Measurements from ENCODE around the gene SHOC1. TPM values are rescaled to one million over a fixed set of nuclear protein-coding genes. Genes with fewer than 3 reads are reported as not detected.

The SHOC1 gene
- total and polyA plus RNA-seq, 2 of the 4 experiments (the other 2 are of a cell fraction) = 0.03 TPM; not detected in 1

DNA sequence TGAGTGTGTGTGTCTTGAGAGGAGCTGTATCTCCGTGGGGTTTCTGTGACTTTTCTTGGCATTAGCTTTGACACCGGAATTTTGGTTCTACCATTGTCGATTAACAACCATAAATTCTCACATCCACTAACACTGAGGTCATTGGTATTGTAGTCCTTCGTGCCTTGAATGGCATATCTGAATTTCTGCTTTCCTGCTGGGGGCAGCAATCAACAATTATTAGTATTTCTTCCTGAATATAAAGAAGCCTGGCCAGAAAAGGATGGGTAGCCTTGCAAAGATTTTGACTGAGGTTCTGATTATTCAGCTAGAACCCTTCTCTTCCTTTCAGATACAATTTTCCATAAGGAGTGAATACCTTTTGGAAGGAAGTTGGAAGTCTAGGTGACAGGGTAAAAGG, 33.5 kb upstream of the SHOC1 start:
- intact Hi-C loops (cut with micrococcal nuclease) = no loop called here

More for the DNA sequence above, 33.5 kb upstream of the SHOC1 start:
- no peak overlapping the region for H4K5ac ChIP-seq (ENCODE audit: low read depth, low read length)
- H2AK9ac ChIP-seq (replicated peaks; ENCODE audit: low read depth, low read length, poor library complexity) = no peak overlapping the region
- no peak overlapping the region for H3K18ac ChIP-seq (ENCODE audit: low read depth, low read length)
- no peak for ATAC-seq (ENCODE audit: low read depth)
- no peak for DNase-seq
- H3K9ac ChIP-seq (ENCODE audit: low read depth, low read length) = no peak overlapping the region
- H2BK15ac ChIP-seq (ENCODE audit: low read depth, low read length) = no peak overlapping the region
- no peaks in the 10 kb centered on the region for H3K36me3 ChIP-seq (ENCODE audit: control insufficient read depth, insufficient read depth, low read length)
- no peak overlapping the region for H3K27ac ChIP-seq (ENCODE audit: insufficient read depth, low read length)
- no peak overlapping the region for H2BK5ac ChIP-seq (ENCODE audit: low read depth, low read length, poor library complexity, severe bottlenecking)
- no peak overlapping the region for H3K4me3 ChIP-seq (ENCODE audit: insufficient read depth, low read depth, low read length)
- H4K91ac ChIP-seq (ENCODE audit: insufficient read depth, low read depth, low read length) = no peak overlapping the region
- no peaks in the 10 kb centered on the region for H3K79me1 ChIP-seq (ENCODE audit: low read depth in 1 of 2, low read length in 2 of 2)
- H3K27me3 ChIP-seq (ENCODE audit: control insufficient read depth, insufficient read depth, low read length) = no peaks in the 10 kb centered on the region
- 0 out of 2 replicates have a peak, but pooled peaks cover 4% of the 10 kb centered on the region for H3K9me1 ChIP-seq (ENCODE audit: insufficient read depth, low read length)
- H4K8ac ChIP-seq (ENCODE audit: low read depth in 2 of 2, low read length in 2 of 2) = no peak overlapping the region
- BruUV-seq (replicated peaks) = no TSS peak
- dilution Hi-C loops (cut with HindIII; ENCODE audit: low sequenced_read_pairs, unreplicated experiment) = no loop called here
- no peak overlapping the region for H2AFZ ChIP-seq (replicated peaks; ENCODE audit: low read length, poor library complexity)
- WGBS, 2 experiments (ENCODE audit: extremely low coverage in 2 of 2, insufficient read length in 1 of 2) = no CpG with 5 or more reads among the region's 4 CpGs
- in situ Hi-C loops (cut with MboI; ENCODE audit: low sequenced_read_pairs) = no loop called here
- no peaks in the 10 kb centered on the region for H3K9me3 ChIP-seq (ENCODE audit: control insufficient read depth, insufficient read depth, low read length)
- no peak overlapping the region for H3K14ac ChIP-seq (replicated peaks; ENCODE audit: low read depth, low read length)
- H3K23ac ChIP-seq (ENCODE audit: low read depth, low read length) = no peak overlapping the region
- no peaks in the 10 kb centered on the region for H4K20me1 ChIP-seq (ENCODE audit: insufficient read depth, low read length)
- TF ChIP-seq RAD21 (IDR thresholded peaks at IDR 0.05; ENCODE audit: low read length) (0 out of 2 replicates have a peak, but pooled peaks have one; percentile 5), FOS (IDR thresholded peaks at IDR 0.05; ENCODE audit: low read depth, low read length) (no peak)
- H2BK120ac ChIP-seq (ENCODE audit: low read depth, low read length) = no peak overlapping the region
- no peak overlapping the region for H3K4ac ChIP-seq (ENCODE audit: low read depth, low read length)
- no peaks in the 10 kb centered on the region; the same call in 1 of the 2 replicates for H3K4me1 ChIP-seq (ENCODE audit: control insufficient read depth, insufficient read depth, low read length)
- POLR2A ChIA-PET (ENCODE audit: unreplicated experiment) = no interaction called here
- no peak overlapping the region for H2AK5ac ChIP-seq (ENCODE audit: low read depth, low read length)
- H2BK20ac ChIP-seq (ENCODE audit: low read depth, low read length) = no peak overlapping the region
- no peak overlapping the region for H3K4me2 ChIP-seq (ENCODE audit: low read depth, low read length)
- H3K56ac ChIP-seq (ENCODE audit: extremely low read depth, insufficient read depth, low read length) = no peak overlapping the region
- CTCF ChIA-PET = no interaction called here

Measured in IMR-90 (cell line).